HG03135 (cell line): ENCODE data around the gene KLLN.
"Not testable (repeated sequence)": the region's sequence is repeated elsewhere in the genome, so short reads cannot be mapped to it uniquely, and the experiment has no call there.

Source experiments
- ATAC-seq: cut with Tn5 transposase; IDR thresholded peaks from one replicate; pipeline ENCODE4 v1.9.1; 2021; ENCODE audit warnings: mild to moderate bottlenecking, moderate library complexity; ENCODE audit not compliant: unreplicated experiment

KLLN gene

GRCh38 chr10:87863053-87863943 lies at the start of gene KLLN, which contains the start of gene PTEN:
Gene KLLN (minus strand): TSS chr10:87863533. CDS start chr10:87862487, 1,046 bp downstream.
Gene PTEN (plus strand): TSS chr10:87863625. CDS start chr10:87864470, 845 bp downstream.
- peak; percentile 37 for ATAC-seq

GRCh38 chr10:87903396-87903795 lies 40.1 kb upstream of the KLLN start:
- ATAC-seq: not testable (repeated sequence)

- not testable (repeated sequence) for ATAC-seq
Observed at GRCh38 chr10:87897957-87898356, 34.6 kb upstream of the KLLN start.

GRCh38 chr10:87896216-87896615 lies 32.9 kb upstream of the KLLN start:
- no peak for ATAC-seq

GRCh38 chr10:87895430-87895829 lies 32.1 kb upstream of the KLLN start:
- no peak for ATAC-seq

GRCh38 chr10:87887548-87888289 lies 24.4 kb upstream of the KLLN start:
- ATAC-seq: no peak

GRCh38 chr10:87887146-87887545 lies 23.8 kb upstream of the KLLN start:
- no peak for ATAC-seq

- ATAC-seq: no peak
Observed at GRCh38 chr10:87886635-87887034, 23.3 kb upstream of the KLLN start.

- ATAC-seq: no peak
Observed at GRCh38 chr10:87882555-87883294, 19.4 kb upstream of the KLLN start.

GRCh38 chr10:87881373-87882059 lies 18.2 kb upstream of the KLLN start:
- ATAC-seq: not testable (repeated sequence)

- ATAC-seq: no peak
Observed at GRCh38 chr10:87880336-87880735, 17.0 kb upstream of the KLLN start.

- no peak for ATAC-seq
Observed at GRCh38 chr10:87878664-87879459, 15.5 kb upstream of the KLLN start.

- ATAC-seq: no peak
Observed at GRCh38 chr10:87875929-87876571, 12.7 kb upstream of the KLLN start.

GRCh38 chr10:87873656-87874055 lies 10.3 kb upstream of the KLLN start:
- ATAC-seq: no peak

- ATAC-seq: no peak
Observed at GRCh38 chr10:87872828-87873227, 9.5 kb upstream of the KLLN start.

- no peak for ATAC-seq
Observed at GRCh38 chr10:87869773-87870551, 6.6 kb upstream of the KLLN start.

- ATAC-seq: not testable (repeated sequence)
Observed at GRCh38 chr10:87869139-87869538, 5.8 kb upstream of the KLLN start.

- no peak for ATAC-seq
Observed at GRCh38 chr10:87868277-87868676, 4.9 kb upstream of the KLLN start.
